Stimulated activated CD4-positive, alpha-beta T cell treated with anti-CD3 and anti-CD28 coated beads, Interleukin-15, amount 100 ng/mL, for 1 hour (primary cell): Measurements from ENCODE around the gene POLR1A.

Experiments used
- DNase-seq, 2 donors: peaks; one replicate each; pipeline ENCODE4 v3.0.0-alpha.2; 2020; ENCODE audit warnings: low read depth in 1 of 2, low spot score in 1 of 2

Gene POLR1A

GRCh38 chr2:86097114-86097896 is 8.4 kb downstream of the POLR1A start:
- DNase-seq, result no peak

- DNase-seq, result no peak
Measured at GRCh38 chr2:86094229-86094628, 11.5 kb downstream of the POLR1A start.

DNA sequence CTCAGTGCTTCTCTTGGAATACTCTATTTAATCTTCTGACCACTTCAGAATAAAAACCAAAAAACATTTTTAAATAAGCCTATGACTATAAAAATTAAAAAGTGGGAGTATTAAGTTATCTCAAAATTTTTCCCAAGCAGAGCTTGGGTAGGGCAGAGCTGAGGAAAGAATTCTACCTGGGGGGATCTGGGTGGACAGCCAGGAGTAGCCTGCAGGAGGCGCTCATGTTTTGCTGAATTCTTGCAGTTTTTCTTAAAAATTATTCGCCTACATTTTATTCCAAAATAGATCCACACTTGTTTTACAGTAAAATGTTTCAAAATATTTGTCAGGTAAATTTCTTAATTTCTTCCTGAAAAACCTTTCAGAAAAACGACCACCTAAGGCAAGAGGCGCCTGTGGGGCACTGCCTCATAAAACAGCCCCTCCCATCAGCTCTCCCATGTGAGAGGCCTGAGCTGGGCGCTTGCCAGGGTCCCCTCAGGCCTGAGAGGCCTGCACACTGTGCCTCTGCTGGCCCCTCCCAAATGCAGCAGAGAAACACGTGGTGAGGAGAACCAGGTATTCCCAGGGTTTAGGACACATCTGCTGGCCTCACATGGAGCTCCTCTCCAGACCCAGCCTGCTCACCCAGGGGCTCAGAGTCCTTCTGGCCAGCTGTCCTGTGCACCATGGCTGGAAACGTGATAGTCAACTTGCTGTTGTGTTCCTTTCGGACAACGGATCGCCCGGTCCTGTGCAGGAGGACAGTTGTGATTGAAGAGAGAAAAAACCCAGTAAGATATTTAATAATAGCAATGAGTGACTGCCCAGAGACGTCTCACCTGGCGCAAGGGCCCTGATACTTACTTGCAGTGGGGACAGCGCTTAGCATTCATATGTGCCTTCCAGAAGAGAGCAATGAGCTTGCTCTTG is 17.5 kb downstream of the POLR1A start:
- DNase-seq, result no peak

GRCh38 chr2:86082756-86083155 is 22.9 kb downstream of the POLR1A start:
- DNase-seq, result no peak

- DNase-seq, result no peak
Measured at GRCh38 chr2:86081724-86082123, 24.0 kb downstream of the POLR1A start.

DNA sequence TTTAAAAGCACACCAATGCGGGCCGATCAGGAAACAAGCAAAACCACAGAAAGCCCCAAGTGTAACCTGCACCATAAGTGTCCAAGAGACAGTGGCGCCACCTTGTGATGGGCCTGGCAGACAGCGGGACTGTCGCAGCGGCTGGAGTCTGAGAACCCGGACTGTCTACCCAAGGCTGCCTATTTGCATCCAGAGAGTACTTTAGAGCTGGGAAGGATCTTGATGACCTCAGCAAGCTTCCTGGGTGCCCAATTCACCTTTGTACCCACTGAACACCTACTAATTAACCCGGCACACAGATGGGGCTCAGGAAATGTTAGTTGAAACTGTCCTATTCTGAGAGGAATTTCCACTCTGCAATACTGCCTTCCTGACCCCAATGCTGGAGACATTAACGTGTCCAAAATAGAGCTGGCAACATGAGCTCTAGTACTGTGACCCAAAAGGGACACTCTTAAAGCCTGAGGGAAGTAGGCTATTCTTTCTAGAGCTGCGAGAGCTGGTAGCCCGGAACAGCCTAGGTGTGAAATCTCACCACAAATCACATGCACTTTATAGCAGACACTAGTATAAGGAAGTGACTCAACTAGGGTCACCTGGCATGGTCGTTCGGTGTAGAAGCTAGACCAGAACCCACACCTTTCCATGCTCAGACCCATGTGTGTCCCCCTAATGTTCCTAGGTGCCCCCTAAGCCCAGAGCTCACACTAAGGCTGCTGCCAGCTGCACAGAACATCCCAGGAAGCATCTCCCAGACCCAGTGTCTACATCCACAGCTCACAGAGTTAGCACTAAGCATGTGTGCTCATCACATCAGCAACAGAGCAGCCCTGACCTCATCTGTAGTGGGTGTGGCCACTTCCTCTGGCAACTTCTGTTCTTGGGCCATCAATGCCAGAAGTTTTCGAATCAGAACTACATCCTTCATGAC is 25.4 kb downstream of the POLR1A start:
- peak; percentile 57 to 64 for DNase-seq

DNA sequence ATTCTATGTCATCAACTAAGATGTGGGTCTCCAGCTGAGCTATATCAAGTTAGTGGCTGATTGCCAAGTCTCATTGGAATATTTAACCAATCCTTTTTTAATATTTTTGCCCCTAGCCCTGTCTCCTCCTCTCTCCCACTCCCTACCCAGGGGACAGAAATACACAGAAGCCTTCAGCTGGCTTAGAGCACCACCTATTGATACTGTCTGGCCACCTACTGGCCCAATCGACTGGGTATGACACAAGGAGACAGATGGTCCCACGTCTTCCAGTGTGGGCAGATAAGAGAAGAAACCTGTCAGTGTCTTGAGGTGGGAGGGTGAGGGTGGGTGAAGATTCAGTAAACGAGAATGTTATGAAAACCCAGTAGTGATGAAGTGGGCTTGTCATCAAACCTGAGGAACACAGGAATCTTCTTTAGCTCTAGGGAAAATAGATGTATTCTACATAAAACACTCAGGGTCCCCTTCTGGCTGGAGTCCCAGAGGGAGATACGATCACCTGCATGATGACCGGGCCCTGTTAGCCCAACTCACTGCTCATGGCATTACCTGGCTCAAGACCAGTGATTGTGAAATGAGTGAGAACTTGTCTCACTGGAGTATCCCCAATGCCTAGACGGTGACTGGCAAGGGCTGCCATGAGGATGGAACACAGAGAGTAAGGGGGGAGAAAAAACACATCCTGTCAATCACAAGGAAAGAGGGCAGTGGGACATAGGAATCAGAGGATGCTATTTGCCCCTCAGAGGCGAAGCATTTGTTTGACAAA is 26.7 kb downstream of the POLR1A start:
- no peak for DNase-seq

DNA sequence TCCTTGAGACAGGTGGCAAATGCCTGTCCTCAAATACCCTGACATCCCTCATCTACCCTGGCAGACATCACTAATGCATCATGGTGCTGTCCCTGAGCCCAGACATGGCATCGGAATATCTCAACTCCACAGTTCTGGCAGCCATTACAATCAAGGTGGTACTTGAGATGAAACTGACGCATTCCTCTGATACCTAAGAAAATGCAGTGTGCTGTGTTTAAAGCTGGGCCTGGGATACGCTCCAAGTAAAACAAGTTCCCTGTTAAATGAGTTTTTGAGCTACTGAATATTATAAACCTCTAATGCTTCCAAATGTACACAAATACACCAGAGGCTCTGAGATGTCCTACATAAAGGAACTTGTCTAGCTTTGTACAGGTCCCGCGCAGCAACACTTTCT is 29.8 kb downstream of the POLR1A start:
- DNase-seq, result no peak

- no peak for DNase-seq
Measured at GRCh38 chr2:86074811-86075210, 30.9 kb downstream of the POLR1A start.

GRCh38 chr2:86074256-86074655 is 31.4 kb downstream of the POLR1A start:
- no peak for DNase-seq

GRCh38 chr2:86073225-86073624 is 32.5 kb downstream of the POLR1A start:
- no peak for DNase-seq

DNA sequence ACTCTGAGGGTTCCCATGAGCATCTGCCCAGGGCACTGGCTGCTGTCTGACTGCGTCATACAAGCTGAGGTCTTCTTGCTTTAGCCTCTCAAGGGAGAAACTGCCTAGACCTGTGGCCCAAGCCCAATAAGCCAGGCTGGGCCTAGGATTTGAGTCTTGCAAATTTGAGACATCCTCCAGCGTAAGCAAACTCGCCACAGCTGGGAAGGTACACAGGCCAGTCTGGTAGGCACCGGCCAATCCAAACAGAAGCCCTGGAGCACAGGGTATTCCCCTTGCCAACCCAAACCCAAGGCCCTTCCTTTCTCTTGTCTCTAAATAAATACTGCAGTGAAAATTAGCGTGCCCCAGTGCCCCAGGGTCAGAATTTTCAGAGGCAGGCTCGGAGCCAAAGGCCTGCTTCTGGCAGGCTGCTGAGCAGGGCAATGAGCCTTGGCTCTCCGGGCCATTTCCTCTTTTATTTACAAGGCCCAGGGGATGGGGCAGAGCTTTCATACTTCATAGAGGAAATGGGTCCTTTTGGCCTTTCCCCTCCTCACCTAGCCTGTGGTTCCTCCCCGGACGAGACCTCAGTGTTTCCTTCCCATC is 33.3 kb downstream of the POLR1A start:
- no peak for DNase-seq

GRCh38 chr2:86070868-86071267 is 34.8 kb downstream of the POLR1A start:
- DNase-seq, result no peak

DNA sequence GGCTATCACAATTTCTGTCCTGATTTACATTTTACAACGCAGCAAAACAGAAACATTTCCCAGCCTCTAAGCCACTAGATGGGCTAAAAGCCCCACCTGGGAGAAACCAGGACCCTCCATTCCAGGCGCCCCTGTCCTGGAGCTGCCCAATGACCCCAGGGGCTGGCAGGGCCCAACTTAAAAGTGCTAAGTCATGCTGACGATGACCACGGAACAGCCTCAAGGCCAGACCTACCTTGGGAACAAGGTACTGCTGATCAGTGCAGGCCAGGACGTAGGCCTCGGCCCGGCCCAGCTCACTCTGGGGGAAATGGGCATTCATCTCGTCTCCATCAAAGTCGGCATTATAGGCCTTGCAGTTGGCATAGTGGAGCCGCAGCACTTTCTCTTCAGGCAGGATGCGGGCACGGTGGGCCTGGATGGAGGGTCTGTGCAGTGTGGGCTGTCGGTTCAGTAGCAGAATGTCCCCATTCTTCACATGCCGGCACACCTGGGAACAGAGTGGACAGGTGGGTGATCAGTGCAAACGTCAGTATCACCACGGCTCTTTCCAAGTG is 35.8 kb downstream of the POLR1A start:
- DNase-seq, result no peak

- no peak for DNase-seq
Measured at GRCh38 chr2:86069091-86069685, 36.5 kb downstream of the POLR1A start.

- DNase-seq, result no peak
Measured at GRCh38 chr2:86068648-86069047, 37.0 kb downstream of the POLR1A start.

DNA sequence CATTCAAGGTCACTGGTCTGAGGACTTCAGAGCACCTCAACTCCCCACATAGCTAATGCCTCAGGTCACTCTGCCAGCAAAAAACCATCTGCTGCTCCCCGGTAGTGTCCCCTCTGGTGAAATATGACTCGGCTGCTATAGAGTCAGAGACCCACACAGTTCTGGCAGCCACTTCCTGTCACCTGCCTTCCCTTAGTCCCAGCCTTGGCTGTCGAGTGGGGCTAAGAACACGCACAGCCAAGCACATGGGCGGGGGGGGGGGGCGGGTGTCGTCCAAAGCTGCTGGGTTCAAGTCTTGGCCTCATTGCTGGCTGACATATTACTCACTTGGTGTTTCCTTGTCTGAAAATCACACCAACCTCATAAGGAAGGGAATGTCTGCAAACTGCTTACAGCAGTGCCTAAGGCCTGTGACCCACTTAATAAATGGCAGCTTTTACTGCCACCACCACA is 37.5 kb downstream of the POLR1A start:
- no peak for DNase-seq

GRCh38 chr2:86066915-86067314 is 38.8 kb downstream of the POLR1A start:
- no peak for DNase-seq

GRCh38 chr2:86066007-86066578 is 39.6 kb downstream of the POLR1A start:
- DNase-seq, result no peak
